Tibial artery (tissue), 4 donors: ENCODE data around the gene ZNF521.
"Not testable (repeated sequence)": the region's sequence is repeated elsewhere in the genome, so short reads cannot be mapped to it uniquely, and the experiment has no call there.

Experiments used
- DNase-seq, 2 donors: peaks; one replicate each; pipeline ENCODE4 v3.0.0-alpha.2; 2019
- H3K27ac ChIP-seq, 2 donors: fragments of 200-600 bp; sonication (generic) in 1 of 2; 1 replicate in 1 of 2; 2 replicates in 1 of 2; pipeline ENCODE4 v1.5.1; 2018 to 2019; ENCODE audit warnings: mild to moderate bottlenecking in 1 of 2
- H3K27me3 ChIP-seq, 2 donors: fragments of 200-600 bp; sonication (generic) in 1 of 2; one replicate each; pipeline versions ENCODE4 v1.5.1 to v1.6.0; 2016 to 2019
- H3K36me3 ChIP-seq, 3 donors: fragments of 200-600 bp; sonication (generic) in 2 of 3; one replicate each; pipeline ENCODE4 v1.5.1; 2016 to 2019; ENCODE audit warnings: mild to moderate bottlenecking in 2 of 3
- H3K4me1 ChIP-seq, 4 donors: fragments of 200-600 bp; sonication (generic) in 2 of 4; 1 replicate in 3 of 4; 2 replicates in 1 of 4; pipeline ENCODE4 v1.5.1; 2016 to 2019
- H3K4me3 ChIP-seq, 2 donors: fragments of 200-600 bp; sonication (generic) in 1 of 2; 1 replicate in 1 of 2; 2 replicates in 1 of 2; pipeline ENCODE4 v1.5.1; 2018 to 2019; ENCODE audit warnings: mild to moderate bottlenecking in 2 of 2
- H3K9me3 ChIP-seq, 3 donors: fragments of 200-600 bp; sonication (generic) in 1 of 3; one replicate each; pipeline ENCODE4 v1.5.1; 2016 to 2019
- CTCF ChIP-seq, 2 experiments: fragments of 200-600 bp in 1 of 2; fragments of 450-650 bp in 1 of 2; IDR thresholded peaks; one replicate each; pipeline ENCODE4 v1.5.1; 2017 to 2019; ENCODE audit warnings: antibody characterized with exemption in 2 of 2, mild to moderate bottlenecking in 1 of 2, moderate library complexity in 1 of 2
- intact Hi-C: fragments of 100-400 bp; cut with DNase I; formaldehyde crosslinking; loops from one replicate; pipeline ENCODE4 v1.15.0; 2023; ENCODE audit warnings: low total_unique reads

The ZNF521 gene

DNA sequence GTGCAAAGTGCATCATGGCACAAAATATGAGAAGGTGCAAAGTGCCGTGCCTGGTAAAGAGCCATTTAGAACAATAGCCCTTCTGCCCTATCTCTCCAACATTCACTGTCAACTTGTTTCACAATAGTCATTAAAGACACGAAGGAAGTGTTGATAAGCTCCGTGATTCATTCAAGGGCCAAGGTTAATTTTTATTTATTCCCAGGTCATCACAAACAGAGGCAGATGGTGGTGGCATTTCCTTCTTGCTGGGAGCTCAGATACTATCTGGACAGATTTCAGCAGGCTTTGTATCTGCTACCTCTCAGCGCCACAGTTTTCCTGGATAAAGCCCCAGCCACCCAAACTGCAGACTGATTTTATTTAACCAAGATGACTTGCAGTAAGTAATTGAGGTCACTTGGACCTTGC is 309.3 kb downstream of the ZNF521 start:
- Histone ChIP-seq H3K27me3 (no peaks in the 10 kb centered on the region), H3K4me3 (no peak overlapping the region), H3K9me3 (no peaks in the 10 kb centered on the region), H3K4me1 (no peaks in the 10 kb centered on the region), H3K36me3 (no peaks in the 10 kb centered on the region), H3K27ac (no peak overlapping the region)
- no peak for DNase-seq
- TF ChIP-seq CTCF (IDR thresholded peaks at IDR 0.05): no peak
- intact Hi-C loops: no loop called here

DNA sequence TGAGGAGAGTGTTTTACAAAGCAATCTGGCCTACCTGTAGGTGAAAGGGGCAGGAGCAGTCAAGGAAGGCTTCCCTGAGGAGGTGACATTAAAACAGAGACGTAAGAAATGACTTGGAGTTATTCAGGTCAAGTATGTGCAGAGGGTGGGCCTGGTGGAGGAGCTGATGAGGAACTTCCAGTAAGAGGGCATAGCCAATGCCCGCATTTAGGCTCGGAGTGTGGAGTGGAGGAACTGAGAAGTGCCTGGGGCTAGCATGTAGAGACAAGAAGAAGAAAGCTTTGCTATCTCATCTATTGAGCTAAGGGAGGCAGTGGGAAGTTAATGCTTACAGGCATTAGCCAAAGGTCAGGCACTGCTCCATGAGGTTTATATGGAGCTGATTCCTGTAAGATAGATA is 312.2 kb downstream of the ZNF521 start:
- intact Hi-C loops: no loop called here

GRCh38 chr18:25038261-25038660 is 313.7 kb downstream of the ZNF521 start:
- H3K27me3 ChIP-seq: peaks cover 0 to 6% of the 10 kb centered on the region in 2 donors

More for the DNA sequence above, 312.2 kb downstream of the ZNF521 start:
- no peaks in the 10 kb centered on the region for H3K4me1 ChIP-seq
- no peak overlapping the region for H3K27ac ChIP-seq
- H3K36me3 ChIP-seq: no peaks in the 10 kb centered on the region
- peaks cover 0 to under 1% of the 10 kb centered on the region in 2 donors for H3K27me3 ChIP-seq
- H3K9me3 ChIP-seq: no peaks in the 10 kb centered on the region
- no peak overlapping the region for H3K4me3 ChIP-seq
- TF ChIP-seq CTCF (IDR thresholded peaks at IDR 0.05): no peak
- no peak for DNase-seq

DNA sequence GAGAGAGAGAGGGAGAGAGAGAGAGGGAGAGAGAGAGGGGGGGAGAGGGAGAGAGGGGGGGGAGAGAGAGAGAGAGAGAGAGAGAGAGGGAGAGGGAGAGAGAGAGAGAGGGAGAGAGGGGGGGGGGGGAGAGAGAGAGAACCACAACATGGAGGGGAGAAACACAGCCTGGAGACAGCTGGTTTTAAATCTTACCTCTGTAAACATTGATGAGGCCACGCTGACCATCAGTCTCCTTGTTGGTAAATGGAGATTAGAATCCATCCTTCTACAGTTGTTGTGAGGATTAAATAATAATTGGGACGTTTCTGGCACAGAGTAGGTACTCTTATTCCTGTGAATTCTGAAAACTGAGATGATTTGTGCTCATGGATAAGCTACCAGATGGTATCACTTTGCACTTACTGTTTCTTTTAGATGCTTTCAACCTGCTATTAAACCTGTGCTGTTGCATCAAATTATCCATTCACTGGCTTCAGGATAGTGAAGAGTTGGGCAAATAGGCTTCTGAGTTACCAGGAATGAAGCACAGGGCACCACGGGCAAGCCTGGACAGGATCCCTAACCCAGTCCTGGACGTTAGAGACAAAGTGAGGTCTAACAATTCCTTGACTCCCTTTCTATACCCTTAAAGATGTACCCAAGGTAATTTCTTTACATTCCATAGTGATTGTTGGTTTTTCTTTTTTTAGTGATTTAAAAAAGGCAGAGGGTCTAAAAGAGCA is 318.1 kb downstream of the ZNF521 start:
- Histone ChIP-seq H3K4me1 (no peaks in the 10 kb centered on the region), H3K36me3 (no peaks in the 10 kb centered on the region), H3K4me3 (no peak overlapping the region), H3K27ac (no peak overlapping the region), H3K9me3 (no peaks in the 10 kb centered on the region), H3K27me3 (peaks cover 0 to 16% of the 10 kb centered on the region in 2 donors)
- TF ChIP-seq CTCF (IDR thresholded peaks at IDR 0.05): no peak
- DNase-seq: no peak
- intact Hi-C loops: no loop called here

More at GRCh38 chr18:25038261-25038660, 313.7 kb downstream of the ZNF521 start:
- DNase-seq: no peak
- Histone ChIP-seq H3K9me3 (no peaks in the 10 kb centered on the region), H3K36me3 (no peaks in the 10 kb centered on the region), H3K4me3 (no peak overlapping the region), H3K27ac (no peak overlapping the region), H3K4me1 (no peaks in the 10 kb centered on the region)
- TF ChIP-seq CTCF (IDR thresholded peaks at IDR 0.05): no peak
- intact Hi-C loops: no loop called here

DNA sequence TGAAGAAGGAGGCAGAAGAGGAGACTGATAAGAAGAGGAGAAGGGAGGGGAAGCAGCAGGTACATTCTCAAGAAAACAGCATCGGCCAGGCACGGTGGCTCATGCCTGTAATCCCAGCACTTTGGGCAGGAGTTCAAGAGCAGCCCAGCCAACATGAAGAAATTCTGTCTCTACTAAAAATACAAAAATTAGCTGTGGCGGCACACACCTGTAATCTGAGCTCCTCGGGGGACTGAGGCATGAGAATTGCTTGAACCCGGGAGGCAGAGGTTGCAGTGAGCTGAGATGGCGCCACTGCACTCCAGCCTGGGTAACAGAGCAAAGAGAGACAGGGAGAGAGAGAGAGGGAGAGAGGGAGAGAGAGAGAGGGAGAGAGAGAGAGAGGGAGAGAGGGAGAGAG is 318.8 kb downstream of the ZNF521 start:
- H3K9me3 ChIP-seq, H3K36me3 ChIP-seq, H3K27ac ChIP-seq, H3K4me3 ChIP-seq, H3K4me1 ChIP-seq, intact Hi-C loops, DNase-seq: not testable (repeated sequence)
- peaks cover 0 to 16% of the 10 kb centered on the region in 2 donors for H3K27me3 ChIP-seq

GRCh38 chr18:25029802-25030201 is 322.2 kb downstream of the ZNF521 start:
- intact Hi-C loops: no loop called here

More at GRCh38 chr18:25029802-25030201, 322.2 kb downstream of the ZNF521 start:
- no peak for TF ChIP-seq CTCF (IDR thresholded peaks at IDR 0.05)
- no peak overlapping the region for H3K4me3 ChIP-seq
- H3K4me1 ChIP-seq: no peaks in the 10 kb centered on the region
- no peaks in the 10 kb centered on the region for H3K36me3 ChIP-seq
- DNase-seq: no peak
- H3K9me3 ChIP-seq: no peaks in the 10 kb centered on the region
- H3K27me3 ChIP-seq: peaks cover 0 to 16% of the 10 kb centered on the region in 2 donors
- no peak overlapping the region for H3K27ac ChIP-seq
